Measurements from ENCODE around the gene TLX2.
"Not testable (repeated sequence)": the region's sequence is repeated elsewhere in the genome, so short reads cannot be mapped to it uniquely, and the experiment has no call there.

TLX2 gene

GRCh38 chr2:74558284-74559230 lies 44.3 kb downstream of the TLX2 start:
- no peak for DNase-seq

GRCh38 chr2:74559912-74560311 lies 45.7 kb downstream of the TLX2 start:
- DNase-seq, result no peak

GRCh38 chr2:74560591-74560990 lies 46.3 kb downstream of the TLX2 start:
- DNase-seq, result no peak

- DNase-seq, result not testable (repeated sequence)
These were observed 46.8 kb downstream of the TLX2 start for GRCh38 chr2:74561022-74561421.

- no peak for DNase-seq
These were observed 48.0 kb downstream of the TLX2 start for GRCh38 chr2:74562126-74562775.

- DNase-seq, result no peak
These were observed 50.0 kb downstream of the TLX2 start for GRCh38 chr2:74564222-74564621.

GRCh38 chr2:74566076-74566753 lies 52.0 kb downstream of the TLX2 start:
- DNase-seq, result no peak

- DNase-seq, result no peak
These were observed 52.5 kb downstream of the TLX2 start for GRCh38 chr2:74566754-74567085.

Measured in NCI-H1930 (cell line).